Mucosa of stomach (tissue), 1 donor: ENCODE results near the gene RTP5.

Experiments used
- H3K27me3 ChIP-seq: one replicate; pipeline ENCODE4 v1.7.0; 2013; ENCODE audit warnings: mild to moderate bottlenecking, low read length; ENCODE audit not compliant: control insufficient read depth, insufficient read depth
- H3K36me3 ChIP-seq: one replicate; pipeline ENCODE4 v1.7.0; 2013; ENCODE audit warnings: low read length; ENCODE audit not compliant: control insufficient read depth, insufficient read depth
- H3K4me1 ChIP-seq: one replicate; pipeline ENCODE4 v1.7.0; 2013; ENCODE audit warnings: mild to moderate bottlenecking, low read length; ENCODE audit not compliant: control insufficient read depth, insufficient read depth
- H3K4me3 ChIP-seq: one replicate; pipeline ENCODE4 v1.7.0; 2013; ENCODE audit warnings: low read length
- H3K9ac ChIP-seq: one replicate; pipeline ENCODE4 v1.7.0; 2013; ENCODE audit warnings: mild to moderate bottlenecking, low read length, moderate library complexity
- H3K9me3 ChIP-seq: one replicate; pipeline ENCODE4 v1.7.0; 2013; ENCODE audit warnings: mild to moderate bottlenecking, low read length, moderate library complexity; ENCODE audit not compliant: control insufficient read depth
- donor health status: Pancreatic carcinoma.

Gene RTP5

GRCh38 chr2:241848761-241849615, 20.5 kb upstream of the RTP5 start:
- peaks cover 5% of the 10 kb centered on the region for H3K27me3 ChIP-seq
- no peak overlapping the region for H3K4me3 ChIP-seq
- H3K9ac ChIP-seq = no peak overlapping the region
- H3K36me3 ChIP-seq = no peaks in the 10 kb centered on the region
- no peaks in the 10 kb centered on the region for H3K9me3 ChIP-seq
- no peaks in the 10 kb centered on the region for H3K4me1 ChIP-seq

GRCh38 chr2:241849616-241850543, 19.6 kb upstream of the RTP5 start:
- Histone ChIP-seq H3K9me3 (no peaks in the 10 kb centered on the region), H3K4me3 (no peak overlapping the region), H3K36me3 (no peaks in the 10 kb centered on the region), H3K4me1 (no peaks in the 10 kb centered on the region), H3K27me3 (peaks cover 4% of the 10 kb centered on the region), H3K9ac (no peak overlapping the region)

DNA sequence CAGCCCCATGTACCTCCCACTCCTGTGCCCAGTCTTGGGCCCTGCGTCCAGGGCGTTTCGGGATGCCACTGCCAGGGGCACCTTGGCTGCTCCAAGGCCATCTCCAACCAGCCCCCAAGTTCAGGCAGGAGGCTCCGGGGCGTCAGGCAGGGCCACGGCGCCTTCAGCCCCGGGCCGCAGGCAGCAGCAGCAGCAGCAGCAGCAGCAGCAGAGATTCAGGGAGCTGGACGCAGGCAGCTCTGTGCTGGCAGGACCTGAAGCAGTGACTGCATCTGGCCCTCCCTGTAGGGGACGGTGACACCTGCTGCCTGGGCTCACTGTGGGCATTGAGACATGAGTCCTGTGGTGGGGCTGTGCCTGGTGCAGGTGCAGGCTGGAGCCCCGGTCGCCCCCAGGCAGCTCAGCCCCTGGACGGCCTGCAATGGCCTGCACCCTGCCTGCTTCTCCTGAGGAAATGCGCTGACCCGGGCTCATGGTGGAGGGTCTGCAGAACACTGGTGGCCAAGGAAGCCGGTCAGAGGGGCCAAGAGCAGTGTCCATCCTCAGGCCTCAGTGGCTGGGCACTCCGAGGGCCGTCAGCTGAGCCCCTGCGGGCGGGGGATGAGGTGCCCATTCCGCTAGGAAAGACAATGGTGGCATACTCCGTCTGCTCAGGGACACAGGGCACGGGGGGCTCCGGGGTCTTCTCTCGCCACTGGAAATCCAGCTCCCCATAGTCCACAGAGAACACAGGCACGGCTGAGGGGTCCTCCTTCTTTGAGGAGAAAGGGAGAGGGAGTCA, 18.8 kb upstream of the RTP5 start:
- H3K36me3 ChIP-seq = no peaks in the 10 kb centered on the region
- H3K9ac ChIP-seq = no peak overlapping the region
- H3K4me3 ChIP-seq = no peak overlapping the region
- H3K9me3 ChIP-seq = no peaks in the 10 kb centered on the region
- no peaks in the 10 kb centered on the region for H3K4me1 ChIP-seq
- no peaks in the 10 kb centered on the region for H3K27me3 ChIP-seq

DNA sequence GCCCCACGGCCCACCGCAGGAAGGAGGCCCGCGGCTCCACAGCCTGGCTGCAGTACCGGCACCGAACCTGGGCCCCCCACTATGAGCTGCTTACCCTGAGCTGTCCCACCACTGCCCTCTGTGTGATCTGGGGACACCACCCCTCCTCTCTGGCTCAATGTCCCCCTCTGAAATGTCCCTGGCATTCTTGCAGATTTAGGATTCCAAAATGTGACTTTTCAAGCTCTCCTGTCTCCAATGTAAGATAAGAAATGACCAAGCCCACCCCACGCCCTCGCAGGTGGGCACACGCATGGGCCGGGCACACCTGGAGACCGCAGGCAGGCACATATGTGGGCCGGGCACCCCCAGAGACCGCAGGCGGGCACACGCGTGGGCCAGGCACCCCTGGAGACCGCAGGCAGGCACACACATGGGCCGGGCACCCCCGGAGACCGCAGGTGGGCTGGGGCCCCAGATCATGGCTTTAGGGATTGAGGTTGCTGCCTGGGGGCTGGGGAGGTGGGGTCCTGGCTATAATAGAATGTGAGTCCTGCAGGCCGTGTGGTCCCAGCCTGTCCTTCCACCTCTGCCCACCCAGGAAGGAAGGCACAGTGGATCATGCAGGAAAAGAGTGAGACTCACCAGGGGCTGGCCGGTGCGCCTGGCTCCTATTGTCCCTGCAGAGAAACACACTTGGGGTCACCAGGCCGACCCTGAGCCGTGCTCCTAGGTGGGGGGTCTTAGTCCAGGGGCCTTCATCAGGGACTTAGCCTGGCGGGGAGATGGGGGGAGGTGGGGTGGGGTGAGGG, 18.0 kb upstream of the RTP5 start:
- Histone ChIP-seq H3K27me3 (no peaks in the 10 kb centered on the region), H3K9ac (no peak overlapping the region), H3K9me3 (no peaks in the 10 kb centered on the region), H3K36me3 (no peaks in the 10 kb centered on the region), H3K4me1 (no peaks in the 10 kb centered on the region), H3K4me3 (no peak overlapping the region)

GRCh38 chr2:241852116-241852980, 17.2 kb upstream of the RTP5 start:
- no peaks in the 10 kb centered on the region for H3K9me3 ChIP-seq
- H3K9ac ChIP-seq = no peak overlapping the region
- H3K4me3 ChIP-seq = no peak overlapping the region
- no peaks in the 10 kb centered on the region for H3K36me3 ChIP-seq
- H3K27me3 ChIP-seq = no peaks in the 10 kb centered on the region
- no peaks in the 10 kb centered on the region for H3K4me1 ChIP-seq

DNA sequence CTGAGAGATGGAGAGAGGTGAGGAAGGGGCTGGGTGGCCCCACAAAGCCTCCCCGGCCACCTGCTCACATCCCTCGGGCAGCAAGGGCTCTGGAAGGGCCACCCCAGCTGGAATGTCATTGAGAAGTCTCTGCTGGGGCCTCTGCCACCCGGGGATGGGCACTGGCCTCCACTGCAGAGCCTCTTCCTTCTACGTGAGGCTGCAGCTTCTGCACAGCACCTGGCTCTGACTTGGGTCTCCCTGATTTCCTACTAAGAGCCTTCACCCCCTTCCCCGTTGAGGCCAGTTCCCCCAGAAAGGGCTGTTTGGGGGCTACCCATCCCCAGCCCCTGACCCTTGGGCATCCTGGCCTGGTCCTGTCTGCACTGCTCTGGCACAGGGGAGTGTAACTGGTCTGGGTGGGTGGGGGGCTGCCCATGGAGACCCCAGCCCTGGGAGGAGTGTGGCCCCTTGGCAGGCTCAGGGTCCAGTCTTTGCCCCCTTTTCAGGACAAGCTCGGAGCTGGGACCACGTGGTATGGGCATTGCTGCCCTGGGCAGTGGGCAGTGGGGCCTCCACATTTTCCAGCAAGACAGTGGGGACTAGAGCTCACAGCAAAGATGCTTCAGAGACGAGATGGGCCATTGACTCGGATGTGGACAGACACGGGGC, 16.4 kb upstream of the RTP5 start:
- Histone ChIP-seq H3K4me3 (no peak overlapping the region), H3K27me3 (no peaks in the 10 kb centered on the region), H3K9ac (no peak overlapping the region), H3K4me1 (no peaks in the 10 kb centered on the region), H3K9me3 (no peaks in the 10 kb centered on the region), H3K36me3 (no peaks in the 10 kb centered on the region)

GRCh38 chr2:241853651-241854341, 15.7 kb upstream of the RTP5 start:
- Histone ChIP-seq H3K4me1 (no peaks in the 10 kb centered on the region), H3K9me3 (no peaks in the 10 kb centered on the region), H3K36me3 (no peaks in the 10 kb centered on the region), H3K27me3 (no peaks in the 10 kb centered on the region), H3K9ac (no peak overlapping the region), H3K4me3 (no peak overlapping the region)

GRCh38 chr2:241854342-241855244, 14.9 kb upstream of the RTP5 start:
- no peak overlapping the region for H3K4me3 ChIP-seq
- peaks cover 4% of the 10 kb centered on the region for H3K27me3 ChIP-seq
- no peaks in the 10 kb centered on the region for H3K36me3 ChIP-seq
- no peak overlapping the region for H3K9ac ChIP-seq
- H3K9me3 ChIP-seq = no peaks in the 10 kb centered on the region
- H3K4me1 ChIP-seq = peaks cover 6% of the 10 kb centered on the region

- Histone ChIP-seq H3K9ac (no peak overlapping the region), H3K27me3 (peaks cover 6% of the 10 kb centered on the region), H3K9me3 (no peaks in the 10 kb centered on the region), H3K4me3 (no peak overlapping the region), H3K4me1 (peaks cover 11% of the 10 kb centered on the region), H3K36me3 (no peaks in the 10 kb centered on the region)
These were observed 14.2 kb upstream of the RTP5 start for GRCh38 chr2:241855245-241855887.
